HUES48 (cell line): ENCODE data around the gene CAB39L.
"Not testable (repeated sequence)": the region's sequence is repeated elsewhere in the genome, so short reads cannot be mapped to it uniquely, and the experiment has no call there.

Experiments
- H3K27ac ChIP-seq: one replicate; pipeline ENCODE4 v1.7.0; 2013; ENCODE audit warnings: low read depth, low read length, inconsistent platforms
- H3K27me3 ChIP-seq: 2 replicates; pipeline ENCODE4 v1.6.1; 2013; ENCODE audit warnings: mild to moderate bottlenecking, low read length; ENCODE audit not compliant: control insufficient read depth, insufficient read depth
- H3K36me3 ChIP-seq: 2 replicates; pipeline ENCODE4 v1.6.1; 2013; ENCODE audit warnings: low read length; ENCODE audit not compliant: control insufficient read depth, insufficient read depth
- H3K4me1 ChIP-seq: 2 replicates; pipeline ENCODE4 v1.6.1; 2013; ENCODE audit warnings: mild to moderate bottlenecking, low read length; ENCODE audit not compliant: control insufficient read depth, insufficient read depth
- H3K4me3 ChIP-seq: 2 replicates; pipeline ENCODE4 v1.5.1; 2013; ENCODE audit warnings: mild to moderate bottlenecking, low read depth, low read length
- H3K9ac ChIP-seq: 2 replicates; pipeline ENCODE4 v1.6.1; 2013; ENCODE audit warnings: mild to moderate bottlenecking, low read depth, low read length, moderate library complexity
- H3K9me3 ChIP-seq: 2 replicates; pipeline ENCODE4 v1.6.1; 2013; ENCODE audit warnings: low read length; ENCODE audit not compliant: control insufficient read depth, insufficient read depth

Gene CAB39L

DNA sequence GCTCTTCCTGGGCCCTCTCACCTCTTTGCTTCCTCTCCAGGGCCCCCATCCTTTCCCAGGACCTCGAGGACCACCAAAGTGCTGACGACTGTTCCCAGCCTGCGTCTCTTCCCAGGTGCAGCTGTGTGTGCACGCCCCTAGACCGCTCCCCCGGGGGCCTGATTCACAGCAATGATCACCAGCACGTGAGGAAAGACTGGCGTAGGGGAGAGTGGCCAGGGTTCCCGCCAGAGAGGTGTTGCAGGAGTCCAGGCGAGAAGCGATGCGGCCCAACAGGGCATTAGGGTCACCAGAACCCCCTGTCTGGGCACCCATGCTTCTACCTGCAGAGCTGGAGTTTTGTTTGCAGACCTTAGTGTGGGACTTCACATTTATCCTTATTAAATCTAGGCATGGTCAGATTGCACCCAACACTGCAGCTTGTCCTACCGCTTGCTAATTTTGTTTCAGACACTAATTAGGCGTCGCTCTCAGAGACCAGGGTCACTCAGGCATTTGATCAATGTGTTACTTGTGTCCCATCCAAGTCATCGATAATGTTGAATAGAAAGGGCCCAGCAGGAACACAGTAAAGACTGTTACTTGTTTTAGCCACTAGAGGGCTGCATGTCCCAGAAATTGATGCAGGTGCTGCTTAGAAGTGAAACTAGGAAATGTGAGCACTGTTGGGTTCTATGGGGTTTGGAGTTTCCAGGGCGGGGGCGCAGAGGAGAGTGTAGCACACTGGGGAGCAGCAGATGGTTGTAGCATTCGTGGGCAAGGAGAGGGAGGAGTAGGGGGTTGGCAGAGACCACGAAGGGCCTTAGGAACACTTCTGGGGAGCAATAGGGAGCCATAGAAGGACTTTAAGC lies 142.9 kb downstream of the CAB39L start:
- Histone ChIP-seq H3K4me3 (no peak overlapping the region), H3K27me3 (no peaks in the 10 kb centered on the region), H3K4me1 (no peaks in the 10 kb centered on the region; the same call in 1 of the 2 replicates), H3K27ac (no peak overlapping the region), H3K9me3 (no peaks in the 10 kb centered on the region), H3K36me3 (no peaks in the 10 kb centered on the region), H3K9ac (no peak overlapping the region)

DNA sequence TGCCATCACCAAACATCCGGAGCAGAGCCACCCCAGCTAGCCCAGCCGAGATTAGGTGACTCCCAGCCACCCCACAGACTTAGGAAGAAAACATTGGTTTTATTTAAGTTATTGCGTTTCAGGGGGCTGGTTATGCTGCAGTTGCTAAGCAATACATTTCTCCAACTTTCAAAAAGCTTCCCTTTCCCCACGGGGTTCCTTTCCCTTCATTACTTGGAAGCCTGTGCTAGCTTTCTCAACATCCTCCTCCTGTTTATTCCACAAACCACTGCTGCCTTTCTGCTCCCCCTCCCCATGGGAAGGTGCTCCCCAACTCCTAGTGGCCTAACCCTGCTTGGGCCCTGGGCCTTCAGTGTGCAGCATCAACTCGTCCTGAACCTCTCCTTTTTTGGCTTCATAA lies 143.6 kb downstream of the CAB39L start:
- Histone ChIP-seq H3K9ac (no peak overlapping the region), H3K4me1 (no peaks in the 10 kb centered on the region; the same call in 1 of the 2 replicates), H3K4me3 (no peak overlapping the region), H3K9me3 (no peaks in the 10 kb centered on the region), H3K36me3 (no peaks in the 10 kb centered on the region), H3K27me3 (no peaks in the 10 kb centered on the region), H3K27ac (no peak overlapping the region)

DNA sequence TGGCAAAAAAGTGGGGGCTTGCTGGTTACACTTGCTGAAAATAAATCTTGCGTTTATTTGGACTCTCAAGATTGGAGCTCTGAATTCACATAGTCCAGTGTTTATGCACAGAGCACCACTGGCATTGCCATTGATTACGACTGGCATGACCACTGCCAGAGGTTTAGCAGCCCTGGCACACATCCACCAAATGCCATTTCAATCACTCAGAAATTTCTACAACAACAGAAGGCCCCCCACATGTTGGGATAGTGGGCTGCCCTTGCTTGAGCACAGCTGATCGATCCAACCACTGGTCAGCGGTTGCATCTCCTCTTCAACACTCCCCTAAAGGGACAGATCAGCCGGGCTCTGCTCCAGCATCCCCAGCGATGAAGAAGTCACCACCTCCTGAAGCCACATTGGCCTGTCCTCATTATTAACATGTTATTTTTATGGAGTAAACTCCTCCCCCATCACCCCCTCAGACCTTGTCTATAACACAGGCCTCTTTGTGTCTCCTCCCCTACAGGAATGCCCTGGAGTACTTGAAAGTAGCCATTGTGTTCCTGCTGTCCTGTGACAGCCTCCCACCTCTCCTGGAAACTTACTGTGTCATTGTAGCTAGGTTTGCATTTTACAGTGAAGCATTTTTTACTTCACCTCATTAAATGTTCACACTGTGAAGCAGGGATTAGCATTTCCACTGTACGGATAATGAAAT lies 144.8 kb downstream of the CAB39L start:
- Histone ChIP-seq H3K27ac (no peak overlapping the region), H3K4me3 (no peak overlapping the region), H3K36me3 (no peaks in the 10 kb centered on the region), H3K9ac (no peak overlapping the region), H3K9me3 (no peaks in the 10 kb centered on the region), H3K27me3 (no peaks in the 10 kb centered on the region), H3K4me1 (no peaks in the 10 kb centered on the region; the same call in 1 of the 2 replicates)

DNA sequence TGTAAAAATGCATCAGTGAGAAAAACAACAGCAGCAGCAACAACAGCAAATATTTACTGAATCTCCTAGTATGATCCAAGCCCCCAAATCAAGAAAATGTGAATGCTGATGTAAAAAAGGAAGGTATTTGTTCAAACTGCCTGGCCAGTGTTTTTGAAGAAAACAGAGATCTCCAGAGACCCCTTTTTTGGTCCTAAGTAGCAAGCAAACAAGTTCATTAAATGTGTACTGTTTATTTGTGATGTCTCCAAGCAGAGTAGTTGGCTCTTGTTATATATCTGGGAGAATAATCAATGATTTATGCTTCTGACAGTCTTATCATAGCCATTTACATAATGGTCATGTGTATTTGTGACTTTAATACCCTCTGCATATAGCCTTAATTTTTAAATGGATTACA lies 145.4 kb downstream of the CAB39L start:
- Histone ChIP-seq H3K27ac (no peak overlapping the region), H3K9ac (no peak overlapping the region), H3K4me1 (no peaks in the 10 kb centered on the region; the same call in 1 of the 2 replicates), H3K4me3 (no peak overlapping the region), H3K36me3 (no peaks in the 10 kb centered on the region), H3K27me3 (no peaks in the 10 kb centered on the region), H3K9me3 (no peaks in the 10 kb centered on the region)

DNA sequence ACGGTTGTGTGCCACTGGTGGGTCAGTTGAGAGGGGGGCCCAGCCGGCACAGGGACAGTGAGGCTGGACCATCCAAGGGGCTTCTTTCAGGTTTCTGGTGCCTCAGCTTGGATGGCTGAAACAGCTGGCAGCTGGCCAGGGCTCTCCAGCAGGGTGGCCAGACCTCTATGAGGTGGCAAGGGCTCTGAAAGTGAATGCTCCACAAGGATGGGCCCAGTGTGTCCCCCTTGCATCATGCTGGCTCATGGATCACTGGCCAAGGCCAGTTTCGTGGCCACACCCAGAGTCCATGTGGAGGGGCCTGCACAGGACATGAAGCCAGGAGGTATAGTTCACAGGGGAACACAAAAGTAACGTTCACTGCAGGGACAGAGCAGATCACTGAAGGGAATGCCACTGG lies 146.5 kb downstream of the CAB39L start:
- Histone ChIP-seq H3K9me3 (no peaks in the 10 kb centered on the region), H3K9ac (no peak overlapping the region), H3K36me3 (no peaks in the 10 kb centered on the region), H3K27ac (no peak overlapping the region), H3K4me1 (no peaks in the 10 kb centered on the region; the same call in 1 of the 2 replicates), H3K27me3 (no peaks in the 10 kb centered on the region), H3K4me3 (no peak overlapping the region)

DNA sequence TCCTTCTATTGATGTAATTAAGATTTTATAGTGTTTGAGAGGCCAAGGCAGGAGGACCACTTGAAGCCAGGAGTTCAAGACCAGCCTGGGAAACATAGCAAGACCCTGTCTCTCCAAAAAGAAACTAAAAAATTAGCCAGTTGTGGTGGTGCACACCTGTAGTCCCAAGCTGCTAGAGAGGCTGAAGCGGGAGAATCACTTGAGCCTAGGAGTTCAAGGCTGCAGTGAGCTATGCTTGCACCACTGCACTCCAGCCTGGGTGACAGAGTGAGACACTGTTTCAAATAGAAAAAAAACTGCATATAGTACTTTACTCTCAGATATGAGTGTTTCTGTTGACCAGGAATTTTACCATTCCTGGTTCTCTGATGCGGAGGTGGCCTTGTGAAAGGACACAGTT lies 147.2 kb downstream of the CAB39L start:
- H3K27ac ChIP-seq = no peak overlapping the region
- no peaks in the 10 kb centered on the region for H3K36me3 ChIP-seq
- H3K9me3 ChIP-seq = no peaks in the 10 kb centered on the region
- no peaks in the 10 kb centered on the region; the same call in 1 of the 2 replicates for H3K4me1 ChIP-seq
- H3K27me3 ChIP-seq = no peaks in the 10 kb centered on the region
- no peak overlapping the region for H3K9ac ChIP-seq
- H3K4me3 ChIP-seq = no peak overlapping the region

DNA sequence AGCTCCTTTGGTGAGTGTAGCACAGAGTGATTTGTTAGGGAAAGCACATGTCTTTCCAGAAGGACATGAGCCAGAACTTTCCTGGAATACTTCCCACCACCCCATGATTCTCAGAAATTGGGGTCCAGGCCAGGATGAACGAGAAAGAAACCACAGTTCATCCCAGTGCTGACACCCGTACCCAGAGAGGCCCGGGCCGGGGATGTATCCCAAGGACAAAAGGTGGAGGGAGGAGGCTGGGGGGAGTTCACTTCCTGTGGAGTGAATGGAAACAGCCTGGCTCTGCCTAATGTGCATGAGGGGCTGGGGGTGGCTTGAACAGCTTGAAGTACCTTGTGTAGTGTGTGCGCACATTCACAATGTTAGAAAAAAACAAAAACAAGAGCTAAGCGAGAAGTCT lies 148.6 kb downstream of the CAB39L start:
- H3K36me3 ChIP-seq = no peaks in the 10 kb centered on the region
- H3K9me3 ChIP-seq = no peaks in the 10 kb centered on the region
- no peaks in the 10 kb centered on the region for H3K27me3 ChIP-seq
- no peak overlapping the region for H3K9ac ChIP-seq
- no peak overlapping the region for H3K4me3 ChIP-seq
- H3K4me1 ChIP-seq = no peaks in the 10 kb centered on the region
- H3K27ac ChIP-seq = no peak overlapping the region

DNA sequence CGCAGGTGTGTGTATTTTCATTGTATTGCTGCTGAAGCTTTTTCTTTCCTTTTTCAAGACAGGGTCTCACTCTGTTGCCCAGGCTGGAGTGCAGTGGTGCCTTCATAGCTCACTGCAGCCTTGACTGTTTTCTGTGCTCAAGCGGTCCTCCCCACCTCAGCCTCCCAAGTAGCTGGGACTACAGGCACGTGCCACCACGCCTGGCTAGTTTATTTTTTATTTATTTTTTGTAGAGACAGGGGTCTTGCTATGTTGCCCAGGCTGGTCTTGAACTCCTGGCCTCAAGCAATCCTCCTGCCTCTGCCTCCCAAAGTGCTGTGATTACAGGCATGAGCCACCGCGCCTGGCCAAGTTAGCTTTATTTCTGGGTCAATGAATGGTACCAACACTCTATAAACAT lies 149.1 kb downstream of the CAB39L start:
- not testable (repeated sequence) for H3K36me3 ChIP-seq

DNA sequence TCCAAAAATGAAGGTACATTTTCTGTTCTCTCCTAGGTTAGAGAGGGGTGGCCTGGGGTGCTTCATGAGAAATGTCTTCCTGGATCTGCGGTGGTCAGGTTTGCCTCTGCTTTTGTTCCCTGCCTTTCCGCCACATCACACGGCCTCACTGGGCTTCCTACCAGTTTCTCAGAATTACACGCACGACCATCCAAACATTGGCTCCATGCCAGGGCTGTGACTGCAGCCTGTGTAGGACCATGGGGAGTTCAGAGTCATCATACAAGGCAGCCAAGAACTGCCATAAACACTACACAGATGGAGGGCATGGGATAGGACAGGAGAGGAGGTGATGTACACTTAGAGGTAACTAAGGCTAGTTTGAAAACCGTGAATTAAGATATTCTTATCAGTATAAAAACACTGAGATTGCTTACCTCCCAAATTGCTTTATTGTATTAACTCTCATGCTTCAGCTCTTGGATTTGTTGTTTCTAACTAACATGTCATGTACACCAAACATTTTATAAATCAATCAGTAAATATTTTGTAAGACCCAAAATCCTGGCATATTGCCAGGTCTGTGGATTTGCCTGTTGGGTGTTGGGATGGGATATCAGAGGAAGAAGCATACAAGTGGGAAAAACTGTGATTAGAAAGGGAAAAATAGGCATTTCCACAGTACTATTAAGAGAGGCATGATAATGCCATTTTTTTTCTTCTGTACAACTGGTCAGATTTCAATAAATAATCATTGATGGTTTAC lies 150.9 kb downstream of the CAB39L start:
- H3K9ac ChIP-seq = no peak overlapping the region
- no peaks in the 10 kb centered on the region for H3K4me1 ChIP-seq
- no peak overlapping the region for H3K4me3 ChIP-seq
- no peaks in the 10 kb centered on the region for H3K9me3 ChIP-seq
- H3K27ac ChIP-seq = no peak overlapping the region
- H3K36me3 ChIP-seq = no peaks in the 10 kb centered on the region
- no peaks in the 10 kb centered on the region for H3K27me3 ChIP-seq

More for the DNA sequence above, 149.1 kb downstream of the CAB39L start:
- not testable (repeated sequence) for H3K4me1 ChIP-seq, H3K27me3 ChIP-seq, H3K9ac ChIP-seq, H3K4me3 ChIP-seq, H3K9me3 ChIP-seq, H3K27ac ChIP-seq

DNA sequence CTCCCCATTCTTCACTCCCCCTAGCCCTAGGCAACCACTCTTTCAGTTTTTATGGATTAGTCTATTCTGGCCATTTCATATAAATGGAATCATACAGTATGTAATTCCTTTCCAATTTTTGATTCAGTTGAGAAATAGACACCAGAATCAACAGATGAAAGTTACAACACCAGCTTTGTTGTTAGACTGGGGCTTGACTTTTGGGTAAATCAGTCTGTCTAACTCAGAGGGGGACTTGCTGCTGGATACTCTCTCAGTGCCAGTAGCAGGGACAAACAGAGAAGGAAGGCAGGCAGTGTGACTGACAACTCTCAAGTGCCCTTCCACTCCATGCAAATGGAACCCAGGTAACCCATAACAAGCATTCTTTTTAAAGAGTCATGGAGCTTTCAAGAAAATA lies 155.4 kb downstream of the CAB39L start:
- H3K4me3 ChIP-seq = no peak overlapping the region
- no peaks in the 10 kb centered on the region for H3K4me1 ChIP-seq
- H3K9me3 ChIP-seq = no peaks in the 10 kb centered on the region
- no peak overlapping the region for H3K9ac ChIP-seq
- no peaks in the 10 kb centered on the region for H3K36me3 ChIP-seq
- no peak overlapping the region for H3K27ac ChIP-seq
- no peaks in the 10 kb centered on the region for H3K27me3 ChIP-seq

DNA sequence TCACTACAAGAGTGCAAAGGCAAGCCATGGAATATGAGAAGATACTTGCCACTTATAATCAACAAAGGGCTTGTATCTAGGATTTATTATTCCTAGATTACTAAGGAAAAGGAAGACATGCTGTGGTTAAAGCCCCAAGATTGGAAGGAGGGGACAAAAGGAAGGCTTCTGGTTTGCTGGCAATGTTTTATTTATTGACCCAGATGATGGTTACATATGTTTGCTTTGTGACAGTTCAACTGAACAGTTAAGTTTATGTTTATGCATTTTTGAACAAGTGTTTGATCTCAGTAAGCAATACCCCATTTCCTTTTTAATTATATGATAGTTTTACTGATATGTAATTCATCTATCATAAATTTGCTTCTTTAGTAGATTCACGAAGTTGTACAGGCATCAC lies 155.9 kb downstream of the CAB39L start:
- Histone ChIP-seq H3K36me3 (no peaks in the 10 kb centered on the region), H3K4me3 (no peak overlapping the region), H3K27me3 (no peaks in the 10 kb centered on the region)

More for the DNA sequence above, 155.9 kb downstream of the CAB39L start:
- no peak overlapping the region for H3K27ac ChIP-seq
- H3K9me3 ChIP-seq = no peaks in the 10 kb centered on the region
- H3K4me1 ChIP-seq = no peaks in the 10 kb centered on the region
- H3K9ac ChIP-seq = no peak overlapping the region
